ENCODE data around the gene CNTROB.

- TF ChIP-seq CTCF (IDR thresholded peaks at IDR 0.05) = peak in 1 of 5 experiments; percentile 4
- TF ChIP-seq POLR2A (IDR thresholded peaks at IDR 0.05) = no peak
Observed at GRCh38 chr17:7885367-7886226, 46.4 kb upstream of the CNTROB start.

Data from transverse colon (tissue), 3 donors.